ENCODE data around the gene PIF1. TPM values are rescaled to one million over a fixed set of nuclear protein-coding genes. Genes with fewer than 3 reads are reported as not detected.

The PIF1 gene
- total RNA-seq, 2 donors from 2014 or later: 1.1 to 9.0 TPM

- no peak overlapping the region for H3K4me3 ChIP-seq
- H3K27me3 ChIP-seq (replicated peaks; ENCODE audit: insufficient read depth): no peaks in the 10 kb centered on the region
- no peak overlapping the region for H3K27ac ChIP-seq
- DNase-seq (ENCODE audit: low spot score) (no peak), ATAC-seq (ENCODE audit: insufficient number of reproducible peaks, low FRiP score, low read depth) (no peak)
- no peaks in the 10 kb centered on the region for H3K4me1 ChIP-seq (ENCODE audit: control insufficient read depth in 1 of 2, low read depth in 2 of 2)
- no peak for TF ChIP-seq CTCF (IDR thresholded peaks at IDR 0.05)
- H3K36me3 ChIP-seq: no peaks in the 10 kb centered on the region
- no peaks in the 10 kb centered on the region for H3K9me3 ChIP-seq
These were observed 54.8 kb downstream of the PIF1 start for GRCh38 chr15:64770626-64771025.

DNA sequence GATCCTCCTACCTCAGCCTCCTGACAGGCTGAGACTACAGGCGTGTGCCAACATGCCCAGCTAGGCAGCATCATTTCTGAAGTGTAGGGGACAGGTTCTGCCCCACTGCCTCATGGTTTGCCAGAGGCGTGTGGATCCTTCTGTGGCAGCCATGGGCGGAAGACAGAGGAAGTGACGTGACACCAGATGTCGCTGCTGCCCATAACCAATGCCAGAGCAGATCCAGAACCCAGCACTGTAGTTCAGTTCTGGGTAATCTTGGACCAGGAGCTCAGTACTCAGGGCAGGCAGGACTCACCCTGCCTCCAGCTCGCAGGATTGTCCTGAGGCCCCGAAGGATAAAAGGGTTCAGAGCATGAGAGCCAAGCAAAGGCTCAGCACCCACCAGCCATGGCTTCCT is 58.2 kb downstream of the PIF1 start:
- Histone ChIP-seq H3K9me3 (no peaks in the 10 kb centered on the region), H3K4me3 (no peak overlapping the region), H3K27me3 (replicated peaks; ENCODE audit: insufficient read depth) (no peaks in the 10 kb centered on the region), H3K27ac (no peak overlapping the region), H3K36me3 (no peaks in the 10 kb centered on the region), H3K4me1 (ENCODE audit: control insufficient read depth in 1 of 2, low read depth in 2 of 2) (no peaks in the 10 kb centered on the region)
- no peak for DNase-seq (ENCODE audit: low spot score)
- no peak for TF ChIP-seq CTCF (IDR thresholded peaks at IDR 0.05)
- no peak for ATAC-seq (ENCODE audit: insufficient number of reproducible peaks, low FRiP score, low read depth)

DNA sequence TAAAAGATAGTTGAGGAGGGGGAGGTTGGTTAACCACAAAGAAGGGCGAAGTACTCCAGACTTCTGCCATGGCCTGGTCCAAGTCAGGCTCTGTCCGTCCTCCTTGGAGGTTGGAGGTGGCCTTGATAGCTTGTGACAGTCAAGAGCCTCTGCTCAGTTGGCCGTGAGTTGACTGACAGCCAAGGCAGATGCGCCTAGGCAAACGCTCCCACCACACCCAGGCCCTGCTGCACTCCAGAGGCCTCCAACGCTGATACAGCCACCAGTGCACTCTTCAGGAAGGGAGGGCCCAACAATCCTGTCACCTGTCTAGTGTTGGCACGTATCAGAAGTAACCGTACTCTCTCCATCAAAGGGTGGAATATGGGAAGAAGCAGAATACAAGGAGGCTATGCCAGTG is 59.4 kb downstream of the PIF1 start:
- ATAC-seq (ENCODE audit: insufficient number of reproducible peaks, low FRiP score, low read depth) (no peak), DNase-seq (ENCODE audit: low spot score) (no peak)
- H3K36me3 ChIP-seq: no peaks in the 10 kb centered on the region
- no peak overlapping the region for H3K4me3 ChIP-seq
- H3K4me1 ChIP-seq (ENCODE audit: control insufficient read depth in 1 of 2, low read depth in 2 of 2): no peaks in the 10 kb centered on the region
- no peaks in the 10 kb centered on the region for H3K27me3 ChIP-seq (replicated peaks; ENCODE audit: insufficient read depth)
- TF ChIP-seq CTCF (IDR thresholded peaks at IDR 0.05): no peak
- no peak overlapping the region for H3K27ac ChIP-seq
- H3K9me3 ChIP-seq: no peaks in the 10 kb centered on the region

Other genes starting within 250 kb of the PIF1 start
- gene RBPMS2, start 50.1 kb downstream of the PIF1 start, total RNA-seq: 1 to 10 TPM in 1 of 2 donors, not detected in 1; 4.4 TPM
- 10 to 100 TPM; 50.0 to 53.8 TPM for gene PLEKHO2, start 16.3 kb upstream of the PIF1 start, total RNA-seq
- gene ANKDD1A, start 86.3 kb upstream of the PIF1 start, total RNA-seq: 10 to 100 TPM; 27.5 to 58.1 TPM
- 10 to 100 TPM; 64.7 to 93.1 TPM for gene SPG21, start 164.3 kb upstream of the PIF1 start, total RNA-seq
- 10 to 100 TPM; 25.9 to 42.4 TPM for gene MTFMT, start 204.0 kb upstream of the PIF1 start, total RNA-seq
- not detected for gene SLC51B, start 219.7 kb upstream of the PIF1 start, total RNA-seq
- 100 to 1,000 TPM; 211 to 324 TPM for gene RASL12, start 242.3 kb upstream of the PIF1 start, total RNA-seq